Measurements from ENCODE around the gene SLC22A14.
"Not testable (repeated sequence)": the region's sequence is repeated elsewhere in the genome, so short reads cannot be mapped to it uniquely, and the experiment has no call there.

SLC22A14 gene

GRCh38 chr3:38312356-38312755 lies 30.3 kb downstream of the SLC22A14 start:
- DNase-seq (ENCODE audit: low read depth in 1 of 2, low spot score in 1 of 2), result no peak

GRCh38 chr3:38313263-38313662 lies 31.2 kb downstream of the SLC22A14 start:
- DNase-seq (ENCODE audit: low read depth in 1 of 2, low spot score in 1 of 2), result no peak

GRCh38 chr3:38313695-38314094 lies 31.6 kb downstream of the SLC22A14 start:
- DNase-seq (ENCODE audit: low read depth in 1 of 2, low spot score in 1 of 2), result no peak

GRCh38 chr3:38314112-38314763 lies 32.1 kb downstream of the SLC22A14 start:
- no peak for DNase-seq (ENCODE audit: low read depth in 1 of 2, low spot score in 1 of 2)

- no peak for DNase-seq (ENCODE audit: low read depth in 1 of 2, low spot score in 1 of 2)
Measured at GRCh38 chr3:38314764-38315487, 32.8 kb downstream of the SLC22A14 start.

DNA sequence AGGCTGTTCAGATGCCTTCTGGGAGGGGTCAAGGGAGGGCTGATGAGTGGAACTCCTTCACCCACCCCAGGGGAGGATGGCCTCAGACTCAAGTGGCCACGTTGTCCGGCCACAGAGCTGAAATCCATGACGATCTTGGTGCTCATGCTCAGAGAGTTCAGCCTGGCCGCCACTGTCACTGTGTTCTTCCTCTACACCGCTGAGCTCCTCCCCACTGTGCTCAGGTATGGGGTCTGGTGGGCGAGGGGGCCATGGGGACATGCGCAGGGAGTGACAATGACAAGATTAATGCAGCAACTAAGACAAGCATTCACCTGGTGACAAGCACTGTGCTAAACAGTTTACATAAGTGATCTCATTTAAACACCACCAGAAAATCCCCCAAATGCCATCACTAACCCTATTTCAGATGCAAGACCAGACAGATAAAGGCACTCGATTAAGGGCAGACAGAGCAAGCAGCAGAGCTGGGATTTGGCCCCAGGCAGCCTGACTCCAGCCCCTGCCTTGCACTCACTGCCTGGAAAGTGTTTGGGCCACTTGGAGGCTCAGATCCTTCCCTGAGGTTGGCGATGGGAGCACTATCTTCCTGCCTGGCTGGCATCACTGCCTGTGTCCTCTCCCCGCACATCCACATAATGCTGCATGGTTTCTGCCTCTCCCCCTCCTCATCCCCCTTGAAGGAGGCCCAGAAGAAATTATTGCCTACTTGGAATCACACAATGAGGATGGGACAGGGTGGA lies 33.6 kb downstream of the SLC22A14 start:
- DNase-seq (ENCODE audit: low read depth in 1 of 2, low spot score in 1 of 2), result no peak

- no peak for DNase-seq (ENCODE audit: low read depth in 1 of 2, low spot score in 1 of 2)
Measured at GRCh38 chr3:38316356-38317191, 34.5 kb downstream of the SLC22A14 start.

- no peak for DNase-seq (ENCODE audit: low read depth in 1 of 2, low spot score in 1 of 2)
Measured at GRCh38 chr3:38317192-38317759, 35.2 kb downstream of the SLC22A14 start.

DNA sequence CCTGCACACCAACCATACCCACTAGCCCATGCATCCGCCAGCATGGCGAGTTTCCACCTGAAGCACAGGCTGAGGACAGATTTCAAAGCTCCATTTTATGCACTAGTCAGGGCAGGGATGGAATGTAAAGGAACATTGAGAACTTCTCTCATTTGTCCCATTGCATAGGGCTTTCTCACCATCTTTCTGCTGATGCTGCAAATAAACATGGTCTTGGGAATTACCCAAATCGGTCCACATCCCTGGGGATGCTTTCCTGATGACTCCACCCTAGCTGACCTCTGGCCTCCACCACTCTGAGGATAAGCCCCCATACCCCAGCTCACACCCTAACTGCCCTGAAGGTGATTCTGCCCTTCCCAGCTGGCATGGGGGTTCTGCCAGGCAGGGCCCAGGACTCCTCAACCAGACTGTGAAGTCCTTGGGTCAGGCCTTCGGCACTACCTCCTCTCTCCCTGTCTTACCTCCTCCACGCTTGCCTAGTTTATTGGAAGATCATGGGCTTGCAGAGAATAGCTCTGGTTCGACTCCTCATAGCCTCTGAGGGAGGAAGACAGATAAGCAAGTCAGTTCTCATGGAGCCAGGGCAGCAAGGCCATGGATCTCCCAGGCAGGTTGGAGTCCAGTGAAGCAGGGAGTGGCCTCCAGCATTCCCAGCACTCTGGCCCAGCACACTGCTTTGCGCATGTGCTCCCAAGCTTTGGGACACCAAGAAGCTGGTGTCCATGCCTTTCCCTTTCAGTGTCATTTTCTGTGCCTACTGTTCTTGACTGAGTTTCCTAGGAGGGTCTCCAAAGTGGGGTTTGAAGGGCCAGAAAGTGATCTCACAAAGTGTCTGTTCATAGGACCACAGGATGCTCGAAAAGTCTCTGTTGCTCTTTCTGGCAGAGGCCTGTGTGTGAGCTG lies 36.9 kb downstream of the SLC22A14 start:
- no peak for DNase-seq (ENCODE audit: low read depth in 1 of 2, low spot score in 1 of 2)

GRCh38 chr3:38320638-38321037 lies 38.5 kb downstream of the SLC22A14 start:
- DNase-seq (ENCODE audit: low read depth in 1 of 2, low spot score in 1 of 2), result not testable (repeated sequence)

GRCh38 chr3:38323060-38323459 lies 41.0 kb downstream of the SLC22A14 start:
- DNase-seq (ENCODE audit: low read depth in 1 of 2, low spot score in 1 of 2), result no peak

GRCh38 chr3:38325256-38325655 lies 43.2 kb downstream of the SLC22A14 start:
- no peak for DNase-seq (ENCODE audit: low read depth in 1 of 2, low spot score in 1 of 2)

GRCh38 chr3:38327335-38328009 lies 45.4 kb downstream of the SLC22A14 start:
- no peak for DNase-seq (ENCODE audit: low read depth in 1 of 2, low spot score in 1 of 2)

GRCh38 chr3:38331257-38332022 lies 49.3 kb downstream of the SLC22A14 start:
- no peak for DNase-seq (ENCODE audit: low read depth in 1 of 2, low spot score in 1 of 2)

- no peak for DNase-seq (ENCODE audit: low read depth in 1 of 2, low spot score in 1 of 2)
Measured at GRCh38 chr3:38332201-38332600, 50.1 kb downstream of the SLC22A14 start.

- no peak for DNase-seq (ENCODE audit: low read depth in 1 of 2, low spot score in 1 of 2)
Measured at GRCh38 chr3:38334142-38335055, 52.3 kb downstream of the SLC22A14 start.

DNA sequence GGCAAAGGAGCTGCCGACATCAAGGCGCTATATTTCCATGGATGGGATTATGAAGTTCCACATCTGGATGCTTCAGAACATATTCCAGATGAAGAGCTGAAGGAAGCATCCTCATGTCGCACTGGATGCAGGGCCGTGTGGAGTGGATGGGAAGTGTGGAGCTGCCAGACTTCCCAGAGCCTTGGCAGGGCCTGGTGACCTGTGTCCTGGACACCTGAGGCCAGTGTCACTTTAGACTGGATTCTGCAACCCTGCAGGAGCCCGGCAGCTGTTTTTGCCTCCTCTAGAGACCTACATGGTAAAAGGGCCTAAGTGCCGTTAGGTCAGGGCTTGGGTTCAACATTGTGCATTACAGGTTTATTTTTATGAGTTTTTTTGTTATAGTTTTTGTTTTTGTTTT lies 53.2 kb downstream of the SLC22A14 start:
- DNase-seq (ENCODE audit: low read depth in 1 of 2, low spot score in 1 of 2), result no peak

Data from activated T-helper 1 cell treated with anti-CD3 and anti-CD28 coated beads, Interleukin-2, amount 50 U/mL, for 16 hours (primary cell).